ENCODE data around the gene TTC39C.

TTC39C gene

GRCh38 chr18:24053211-24053610 lies 38.7 kb downstream of the TTC39C start:
- Histone ChIP-seq H3K9ac (ENCODE audit: low read length) (no peak overlapping the region), H3K79me2 (ENCODE audit: low read length) (peaks cover 90% of the 10 kb centered on the region), H3K4me2 (ENCODE audit: low read length) (peak overlapping the region; percentile 95), H3K9me3 (ENCODE audit: insufficient read depth, low read length) (0 out of 2 replicates have a peak, but pooled peaks cover 6% of the 10 kb centered on the region), H3K27me3 (ENCODE audit: low read depth, low read length) (no peaks in the 10 kb centered on the region), H3K36me3 (replicated peaks; ENCODE audit: low read depth, low read length) (peaks cover 10% of the 10 kb centered on the region), H3K4me3 (ENCODE audit: low read length) (no peak overlapping the region), H4K20me1 (ENCODE audit: insufficient read depth, low read length) (peaks cover 24% of the 10 kb centered on the region), H3K27ac (ENCODE audit: low read length) (peak overlapping the region; percentile 25; the same call in 1 of the 2 replicates), H2AFZ (ENCODE audit: low read depth, low read length) (no peak overlapping the region), H3K4me1 (ENCODE audit: low read length) (peaks cover 77% of the 10 kb centered on the region)
- TF ChIP-seq CTCF (IDR thresholded peaks at IDR 0.05; ENCODE audit: low read depth, low read length): no peak
- no peak for TF ChIP-seq EZH2phosphoT487 (IDR thresholded peaks at IDR 0.05; ENCODE audit: low read depth)

- Histone ChIP-seq H3K9ac (ENCODE audit: low read length) (peak overlapping the region; percentile 21; the same call in 1 of the 2 replicates), H4K20me1 (ENCODE audit: insufficient read depth, low read length) (peaks cover 24% of the 10 kb centered on the region), H3K4me1 (ENCODE audit: low read length) (peaks cover 68% of the 10 kb centered on the region), H3K4me3 (ENCODE audit: low read length) (no peak overlapping the region), H3K36me3 (replicated peaks; ENCODE audit: low read depth, low read length) (peaks cover 10% of the 10 kb centered on the region), H2AFZ (ENCODE audit: low read depth, low read length) (no peak overlapping the region), H3K27me3 (ENCODE audit: low read depth, low read length) (no peaks in the 10 kb centered on the region), H3K79me2 (ENCODE audit: low read length) (peaks cover 88% of the 10 kb centered on the region), H3K27ac (ENCODE audit: low read length) (peak overlapping the region; percentile 29), H3K9me3 (ENCODE audit: insufficient read depth, low read length) (0 out of 2 replicates have a peak, but pooled peaks cover 6% of the 10 kb centered on the region), H3K4me2 (ENCODE audit: low read length) (peak overlapping the region; percentile 95)
- TF ChIP-seq CTCF (IDR thresholded peaks at IDR 0.05; ENCODE audit: low read depth, low read length) (no peak), EZH2phosphoT487 (IDR thresholded peaks at IDR 0.05; ENCODE audit: low read depth) (no peak)
Measured at GRCh38 chr18:24054130-24054529, 39.6 kb downstream of the TTC39C start.

GRCh38 chr18:24055009-24055804 lies 40.7 kb downstream of the TTC39C start:
- TF ChIP-seq CTCF (IDR thresholded peaks at IDR 0.05; ENCODE audit: low read depth, low read length) (no peak), EZH2phosphoT487 (IDR thresholded peaks at IDR 0.05; ENCODE audit: low read depth) (no peak)
- no peak overlapping the region for H3K4me3 ChIP-seq (ENCODE audit: low read length)
- peak overlapping the region; percentile 18 for H3K4me2 ChIP-seq (ENCODE audit: low read length)
- H3K4me1 ChIP-seq (ENCODE audit: low read length): peaks cover 65% of the 10 kb centered on the region
- peaks cover 24% of the 10 kb centered on the region for H4K20me1 ChIP-seq (ENCODE audit: insufficient read depth, low read length)
- H3K27ac ChIP-seq (ENCODE audit: low read length): no peak overlapping the region
- peaks cover 7% of the 10 kb centered on the region for H3K36me3 ChIP-seq (replicated peaks; ENCODE audit: low read depth, low read length)
- peaks cover 86% of the 10 kb centered on the region for H3K79me2 ChIP-seq (ENCODE audit: low read length)
- no peak overlapping the region for H3K9ac ChIP-seq (ENCODE audit: low read length)
- no peak overlapping the region for H2AFZ ChIP-seq (ENCODE audit: low read depth, low read length)
- H3K27me3 ChIP-seq (ENCODE audit: low read depth, low read length): no peaks in the 10 kb centered on the region
- H3K9me3 ChIP-seq (ENCODE audit: insufficient read depth, low read length): 0 out of 2 replicates have a peak, but pooled peaks cover 6% of the 10 kb centered on the region

- Histone ChIP-seq H3K27me3 (ENCODE audit: low read depth, low read length) (no peaks in the 10 kb centered on the region), H4K20me1 (ENCODE audit: insufficient read depth, low read length) (peaks cover 24% of the 10 kb centered on the region), H3K27ac (ENCODE audit: low read length) (no peak overlapping the region), H3K4me1 (ENCODE audit: low read length) (peaks cover 60% of the 10 kb centered on the region), H3K4me2 (ENCODE audit: low read length) (peak overlapping the region; percentile 18), H3K79me2 (ENCODE audit: low read length) (peaks cover 89% of the 10 kb centered on the region), H3K9me3 (ENCODE audit: insufficient read depth, low read length) (0 out of 2 replicates have a peak, but pooled peaks cover 6% of the 10 kb centered on the region), H3K9ac (ENCODE audit: low read length) (no peak overlapping the region), H3K4me3 (ENCODE audit: low read length) (no peak overlapping the region), H2AFZ (ENCODE audit: low read depth, low read length) (no peak overlapping the region), H3K36me3 (replicated peaks; ENCODE audit: low read depth, low read length) (peaks cover 7% of the 10 kb centered on the region)
- TF ChIP-seq EZH2phosphoT487 (IDR thresholded peaks at IDR 0.05; ENCODE audit: low read depth) (no peak), CTCF (IDR thresholded peaks at IDR 0.05; ENCODE audit: low read depth, low read length) (no peak)
Measured at GRCh38 chr18:24055878-24056277, 41.3 kb downstream of the TTC39C start.
